ENCODE results near the gene FBLN2. TPM values are rescaled to one million over a fixed set of nuclear protein-coding genes. Genes with fewer than 3 reads are reported as not detected.

The FBLN2 gene
- total and polyA plus RNA-seq, 8 donors, result 1.8 to 143 (median 11.9) TPM

GRCh38 chr3:13634615-13635014, 85.7 kb downstream of the FBLN2 start:
- no peaks in the 10 kb centered on the region for H3K4me1 ChIP-seq
- H3K36me3 ChIP-seq, result peaks cover 0 to 2% (median 0%) of the 10 kb centered on the region in 4 donors
- no peak overlapping the region for H3K4me3 ChIP-seq
- no peak for TF ChIP-seq EP300 (IDR thresholded peaks at IDR 0.05)
- TF ChIP-seq POLR2AphosphoS5 (IDR thresholded peaks at IDR 0.05), result no peak
- no peak for TF ChIP-seq POLR2A (IDR thresholded peaks at IDR 0.05)
- TF ChIP-seq, protein P1, sequence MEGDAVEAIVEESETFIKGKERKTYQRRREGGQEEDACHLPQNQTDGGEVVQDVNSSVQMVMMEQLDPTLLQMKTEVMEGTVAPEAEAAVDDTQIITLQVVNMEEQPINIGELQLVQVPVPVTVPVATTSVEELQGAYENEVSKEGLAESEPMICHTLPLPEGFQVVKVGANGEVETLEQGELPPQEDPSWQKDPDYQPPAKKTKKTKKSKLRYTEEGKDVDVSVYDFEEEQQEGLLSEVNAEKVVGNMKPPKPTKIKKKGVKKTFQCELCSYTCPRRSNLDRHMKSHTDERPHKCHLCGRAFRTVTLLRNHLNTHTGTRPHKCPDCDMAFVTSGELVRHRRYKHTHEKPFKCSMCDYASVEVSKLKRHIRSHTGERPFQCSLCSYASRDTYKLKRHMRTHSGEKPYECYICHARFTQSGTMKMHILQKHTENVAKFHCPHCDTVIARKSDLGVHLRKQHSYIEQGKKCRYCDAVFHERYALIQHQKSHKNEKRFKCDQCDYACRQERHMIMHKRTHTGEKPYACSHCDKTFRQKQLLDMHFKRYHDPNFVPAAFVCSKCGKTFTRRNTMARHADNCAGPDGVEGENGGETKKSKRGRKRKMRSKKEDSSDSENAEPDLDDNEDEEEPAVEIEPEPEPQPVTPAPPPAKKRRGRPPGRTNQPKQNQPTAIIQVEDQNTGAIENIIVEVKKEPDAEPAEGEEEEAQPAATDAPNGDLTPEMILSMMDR (IDR thresholded peaks at IDR 0.05), result no peak
- DNase-seq, result no peak
- WGBS, 5 donors, result 68 to 88% (median 83%) methylated on average over 10 of the region's 10 CpGs
- H3K27ac ChIP-seq, result no peak overlapping the region
- no peaks in the 10 kb centered on the region for H3K27me3 ChIP-seq
- intact Hi-C loops (cut with DNase I; ENCODE audit: low total_unique reads), result no loop called here
- no peaks in the 10 kb centered on the region for H3K9me3 ChIP-seq

DNA sequence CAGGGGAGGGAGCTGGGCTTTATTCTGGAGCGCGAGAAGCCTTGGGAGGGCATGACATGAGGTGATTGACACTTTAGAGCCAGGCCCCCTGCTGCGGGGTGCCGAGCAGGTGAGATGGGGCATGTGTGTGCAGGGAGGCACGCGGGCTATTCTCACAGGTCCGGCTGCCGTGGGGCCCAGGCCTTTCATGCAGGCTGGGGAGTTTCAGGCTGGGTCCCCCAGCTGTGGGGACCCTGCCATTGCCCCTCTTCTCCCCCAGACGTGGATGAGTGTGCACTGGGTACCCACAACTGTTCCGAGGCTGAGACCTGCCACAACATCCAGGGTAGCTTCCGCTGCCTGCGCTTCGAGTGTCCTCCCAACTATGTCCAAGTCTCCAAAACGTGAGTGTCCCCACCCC, 87.3 kb downstream of the FBLN2 start:
- Histone ChIP-seq H3K36me3 (no peaks in the 10 kb centered on the region), H3K27ac (no peak overlapping the region), H3K4me1 (no peaks in the 10 kb centered on the region), H3K9me3 (no peaks in the 10 kb centered on the region), H3K27me3 (no peaks in the 10 kb centered on the region), H3K4me3 (no peak overlapping the region)
- 75 to 83% (median 81%) methylated on average over 12 to 14 of the region's 14 CpGs for WGBS, 5 donors
- DNase-seq, result no peak
- intact Hi-C loops (cut with DNase I; ENCODE audit: low total_unique reads), result no loop called here
- TF ChIP-seq, protein P1 (IDR thresholded peaks at IDR 0.05), result no peak
- TF ChIP-seq EP300 (IDR thresholded peaks at IDR 0.05), result no peak
- no peak for TF ChIP-seq POLR2AphosphoS5 (IDR thresholded peaks at IDR 0.05)
- no peak for TF ChIP-seq POLR2A (IDR thresholded peaks at IDR 0.05)

DNA sequence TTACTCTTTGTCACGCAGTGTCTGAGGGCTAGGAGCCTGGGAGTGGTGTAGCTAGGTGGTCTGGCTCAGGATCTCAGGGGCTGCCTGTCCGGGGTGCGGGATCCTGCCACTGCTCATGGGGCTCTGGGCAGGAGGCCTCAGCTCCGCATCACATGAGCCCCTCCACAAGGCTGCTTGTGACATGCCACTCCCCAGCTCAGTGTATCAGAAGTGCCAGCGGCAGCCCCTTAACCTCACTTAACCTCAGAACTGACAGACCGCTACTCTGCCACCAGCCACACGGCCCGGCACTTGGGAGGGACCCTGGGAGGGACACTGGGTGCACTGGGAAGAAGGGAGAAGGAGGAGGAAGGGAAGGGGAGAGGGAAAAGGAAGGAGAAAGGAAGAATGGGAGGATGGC, 87.9 kb downstream of the FBLN2 start:
- no peaks in the 10 kb centered on the region for H3K9me3 ChIP-seq
- H3K27ac ChIP-seq, result no peak overlapping the region
- intact Hi-C loops (cut with DNase I; ENCODE audit: low total_unique reads), result no loop called here
- H3K36me3 ChIP-seq, result no peaks in the 10 kb centered on the region
- no peaks in the 10 kb centered on the region for H3K4me1 ChIP-seq
- TF ChIP-seq POLR2A (IDR thresholded peaks at IDR 0.05) (no peak), POLR2AphosphoS5 (IDR thresholded peaks at IDR 0.05) (no peak), EP300 (IDR thresholded peaks at IDR 0.05) (no peak)
- TF ChIP-seq, protein P1 (IDR thresholded peaks at IDR 0.05), result no peak
- 68 to 73% (median 70%) methylated on average over 8 of the region's 8 CpGs for WGBS, 5 donors
- H3K27me3 ChIP-seq, result no peaks in the 10 kb centered on the region
- DNase-seq, result no peak
- H3K4me3 ChIP-seq, result no peak overlapping the region

GRCh38 chr3:13637311-13637891, 88.5 kb downstream of the FBLN2 start:
- Histone ChIP-seq H3K36me3 (no peaks in the 10 kb centered on the region), H3K4me3 (no peak overlapping the region), H3K9me3 (no peaks in the 10 kb centered on the region), H3K4me1 (no peaks in the 10 kb centered on the region), H3K27me3 (no peaks in the 10 kb centered on the region), H3K27ac (no peak overlapping the region)
- 70 to 85% (median 79%) methylated on average over 24 to 31 of the region's 31 CpGs for WGBS, 5 donors
- no peak for DNase-seq
- TF ChIP-seq, protein P1 (IDR thresholded peaks at IDR 0.05), result no peak
- TF ChIP-seq POLR2A (IDR thresholded peaks at IDR 0.05) (no peak), POLR2AphosphoS5 (IDR thresholded peaks at IDR 0.05) (no peak), EP300 (IDR thresholded peaks at IDR 0.05) (no peak)
- intact Hi-C loops (cut with DNase I; ENCODE audit: low total_unique reads), result no loop called here
